Stomach (tissue), 9 donors: ENCODE data around the gene SLC2A8. TPM values are rescaled to one million over a fixed set of nuclear protein-coding genes. Genes with fewer than 3 reads are reported as not detected.

Experiments used
- DNase-seq, 2 donors: peaks; one replicate each; pipeline versions ENCODE4 v3.0.0 to v3.0.0-alpha.2; 2013 to 2019
- H3K27ac ChIP-seq, 5 donors: fragments of 200-600 bp in 4 of 5; sonication (generic) in 4 of 5; one replicate each; pipeline ENCODE4 v1.5.1; 2013 to 2019; ENCODE audit warnings: mild to moderate bottlenecking in 1 of 5, moderate library complexity in 1 of 5
- H3K27me3 ChIP-seq, 3 donors: fragments of 200-600 bp; sonication (generic); one replicate each; pipeline ENCODE4 v1.5.1; 2017 to 2019; ENCODE audit warnings: mixed run types in 1 of 3
- H3K36me3 ChIP-seq, 4 donors: fragments of 200-600 bp; sonication (generic); 1 replicate in 3 of 4; 2 replicates in 1 of 4; pipeline ENCODE4 v1.5.1; 2016 to 2019
- H3K4me1 ChIP-seq, 4 donors: fragments of 200-600 bp; sonication (generic); one replicate each; pipeline ENCODE4 v1.5.1; 2016 to 2019
- H3K4me3 ChIP-seq, 4 donors: fragments of 200-600 bp; sonication (generic) in 3 of 4; one replicate each; pipeline ENCODE4 v1.5.1; 2016 to 2019; ENCODE audit warnings: mild to moderate bottlenecking in 1 of 4
- H3K9me3 ChIP-seq, 4 donors: fragments of 200-600 bp; sonication (generic); one replicate each; pipeline ENCODE4 v1.5.1; 2016 to 2019
- EP300 ChIP-seq: sonication (generic); formaldehyde crosslinking; IDR thresholded peaks from one replicate; pipeline ENCODE4 v1.6.1; 2017; ENCODE audit warnings: antibody characterized with exemption
- POLR2A ChIP-seq, 4 donors: fragments of 450-650 bp; IDR thresholded peaks; one replicate each; pipeline ENCODE4 v1.6.1; 2016; ENCODE audit warnings: antibody characterized with exemption in 4 of 4, control low read depth in 2 of 4, mild to moderate bottlenecking in 1 of 4, moderate library complexity in 1 of 4
- POLR2AphosphoS5 ChIP-seq, 3 donors: sonication (generic); formaldehyde crosslinking; IDR thresholded peaks; one replicate each; pipeline ENCODE4 v1.6.1; 2016; ENCODE audit warnings: antibody characterized with exemption in 3 of 3
- whole genome bisulfite sequencing, 5 donors: extraction: QIAGEN DNeasy Blood & Tissue Kit in 3 of 5; methylation state at CpG; one replicate each; pipeline versions ENCODE4 v1.1.5 to v1.1.7; 2013 to 2018; 5-methylcytosine and 5-hydroxymethylcytosine counted together
- intact Hi-C: fragments of 100-400 bp; cut with DNase I; formaldehyde crosslinking; loops from one replicate; pipeline ENCODE4 v1.15.1; 2023; ENCODE audit warnings: low total_unique reads
- polyA plus RNA-seq, 3 donors: library from polyadenylated mRNA; stranded (reverse); fragments of 200-250 nt; gene quantifications; one replicate each; pipeline ENCODE4 v1.2.3, GENCODE V29; 2013
- total RNA-seq, 5 donors: library from RNA; depleted of rRNA; stranded (reverse); fragments of >200 nt; gene quantifications; one replicate each; pipeline versions ENCODE4 v1.1.0 to v1.2.3, GENCODE V29; 2014 to 2016
- TF ChIP-seq, protein P1 (sequence below), 7 experiments: fragments of 450-650 bp in 4 of 7; fragments of 200-600 bp in 3 of 7; sonication (generic) in 3 of 7; IDR thresholded peaks; one replicate each; pipeline ENCODE4 v1.5.1; 2016 to 2019; ENCODE audit warnings: antibody characterized with exemption in 7 of 7, control low read depth in 2 of 7, mild to moderate bottlenecking in 1 of 7
- donor health status: healthy with polysubstance abuse.
- donor health status: Bipolar disorder and iron deficiency.
- donor health status: healthy.

The SLC2A8 gene
- total and polyA plus RNA-seq, 8 donors: 4.7 to 36.2 (median 18.0) TPM

DNA sequence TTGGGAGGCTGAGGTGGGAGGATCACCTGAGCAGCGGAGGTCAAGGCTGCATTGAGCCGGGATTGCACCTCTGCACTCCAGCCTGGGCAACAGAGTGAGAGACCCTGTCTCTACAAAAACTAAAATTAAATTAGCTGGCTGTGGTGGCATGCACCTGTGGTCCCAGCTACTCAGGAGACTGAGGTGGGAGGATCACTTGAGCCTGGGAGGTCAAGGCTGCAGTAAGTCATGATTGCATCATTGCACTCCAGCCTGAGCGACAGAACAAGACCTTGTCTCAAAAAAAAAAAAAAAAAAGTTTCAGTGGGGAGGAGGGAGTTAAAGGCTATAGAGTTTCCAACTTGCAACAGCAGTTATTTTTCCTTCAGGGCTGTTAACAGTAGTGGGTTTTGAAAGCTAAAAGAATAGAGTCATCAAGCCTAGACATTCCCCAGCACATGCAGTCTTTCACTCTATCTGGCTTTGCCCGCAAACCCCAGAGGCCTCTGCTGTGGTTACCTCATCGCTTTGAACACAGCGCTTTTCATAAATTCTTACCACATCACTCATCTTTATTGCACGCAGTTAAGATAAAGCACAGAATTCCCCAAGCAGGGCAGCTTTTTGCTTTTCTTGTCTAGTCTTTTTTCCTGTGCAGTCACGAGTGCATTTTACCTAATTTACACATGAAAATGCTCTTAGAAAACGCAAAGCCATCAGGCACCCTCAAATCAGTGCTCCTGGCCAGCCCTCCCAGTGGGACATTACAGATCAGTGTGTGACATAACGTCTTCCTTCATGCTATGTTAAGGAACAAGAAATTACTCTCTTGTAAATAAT, 8.7 kb upstream of the SLC2A8 start:
- no peak overlapping the region for H3K4me3 ChIP-seq
- no peaks in the 10 kb centered on the region for H3K27me3 ChIP-seq
- TF ChIP-seq POLR2A (IDR thresholded peaks at IDR 0.05) (no peak), EP300 (no peak), POLR2AphosphoS5 (IDR thresholded peaks at IDR 0.05) (no peak)
- TF ChIP-seq, protein P1, sequence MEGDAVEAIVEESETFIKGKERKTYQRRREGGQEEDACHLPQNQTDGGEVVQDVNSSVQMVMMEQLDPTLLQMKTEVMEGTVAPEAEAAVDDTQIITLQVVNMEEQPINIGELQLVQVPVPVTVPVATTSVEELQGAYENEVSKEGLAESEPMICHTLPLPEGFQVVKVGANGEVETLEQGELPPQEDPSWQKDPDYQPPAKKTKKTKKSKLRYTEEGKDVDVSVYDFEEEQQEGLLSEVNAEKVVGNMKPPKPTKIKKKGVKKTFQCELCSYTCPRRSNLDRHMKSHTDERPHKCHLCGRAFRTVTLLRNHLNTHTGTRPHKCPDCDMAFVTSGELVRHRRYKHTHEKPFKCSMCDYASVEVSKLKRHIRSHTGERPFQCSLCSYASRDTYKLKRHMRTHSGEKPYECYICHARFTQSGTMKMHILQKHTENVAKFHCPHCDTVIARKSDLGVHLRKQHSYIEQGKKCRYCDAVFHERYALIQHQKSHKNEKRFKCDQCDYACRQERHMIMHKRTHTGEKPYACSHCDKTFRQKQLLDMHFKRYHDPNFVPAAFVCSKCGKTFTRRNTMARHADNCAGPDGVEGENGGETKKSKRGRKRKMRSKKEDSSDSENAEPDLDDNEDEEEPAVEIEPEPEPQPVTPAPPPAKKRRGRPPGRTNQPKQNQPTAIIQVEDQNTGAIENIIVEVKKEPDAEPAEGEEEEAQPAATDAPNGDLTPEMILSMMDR (IDR thresholded peaks at IDR 0.05): no peak
- peaks cover 0 to 18% (median 0%) of the 10 kb centered on the region in 4 donors for H3K4me1 ChIP-seq
- H3K9me3 ChIP-seq: no peaks in the 10 kb centered on the region
- intact Hi-C loops: no loop called here
- no peak overlapping the region for H3K27ac ChIP-seq
- WGBS, 5 donors: 42 to 71% (median 62%) methylated on average over 10 of the region's 10 CpGs
- peaks cover 0 to 11% (median 4%) of the 10 kb centered on the region in 4 donors for H3K36me3 ChIP-seq
- peak in 1 of 2 donors; percentile 90 for DNase-seq

DNA sequence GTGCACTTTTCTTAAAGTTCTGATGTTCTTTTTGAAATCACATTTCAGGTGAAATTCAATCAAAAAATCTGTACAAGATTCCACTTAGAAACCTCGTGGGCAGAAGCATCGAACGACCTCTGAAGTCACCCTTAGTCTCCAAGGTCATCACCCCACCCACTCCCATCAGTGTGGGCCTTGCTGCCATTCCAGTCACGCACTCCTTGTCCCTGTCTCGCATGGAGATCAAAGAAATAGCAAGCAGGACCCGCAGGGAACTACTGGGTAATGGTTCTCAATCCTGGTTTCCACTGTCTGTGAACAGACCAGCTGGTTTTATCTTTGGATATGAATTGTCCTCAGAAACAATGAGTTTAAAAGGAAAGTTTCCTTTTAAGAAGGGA, 8.1 kb upstream of the SLC2A8 start:
- Histone ChIP-seq H3K36me3 (peaks cover 0 to 11% (median 4%) of the 10 kb centered on the region in 4 donors), H3K4me1 (peaks cover 0 to 18% (median 0%) of the 10 kb centered on the region in 4 donors), H3K27ac (no peak overlapping the region), H3K9me3 (no peaks in the 10 kb centered on the region), H3K27me3 (no peaks in the 10 kb centered on the region), H3K4me3 (no peak overlapping the region)
- 60 to 75% (median 73%) methylated on average over 6 of the region's 6 CpGs for WGBS, 5 donors
- no peak for DNase-seq
- intact Hi-C loops: no loop called here
- TF ChIP-seq POLR2A (IDR thresholded peaks at IDR 0.05): no peak
- no peak for TF ChIP-seq EP300
- TF ChIP-seq, protein P1 (IDR thresholded peaks at IDR 0.05): no peak
- no peak for TF ChIP-seq POLR2AphosphoS5 (IDR thresholded peaks at IDR 0.05)

DNA sequence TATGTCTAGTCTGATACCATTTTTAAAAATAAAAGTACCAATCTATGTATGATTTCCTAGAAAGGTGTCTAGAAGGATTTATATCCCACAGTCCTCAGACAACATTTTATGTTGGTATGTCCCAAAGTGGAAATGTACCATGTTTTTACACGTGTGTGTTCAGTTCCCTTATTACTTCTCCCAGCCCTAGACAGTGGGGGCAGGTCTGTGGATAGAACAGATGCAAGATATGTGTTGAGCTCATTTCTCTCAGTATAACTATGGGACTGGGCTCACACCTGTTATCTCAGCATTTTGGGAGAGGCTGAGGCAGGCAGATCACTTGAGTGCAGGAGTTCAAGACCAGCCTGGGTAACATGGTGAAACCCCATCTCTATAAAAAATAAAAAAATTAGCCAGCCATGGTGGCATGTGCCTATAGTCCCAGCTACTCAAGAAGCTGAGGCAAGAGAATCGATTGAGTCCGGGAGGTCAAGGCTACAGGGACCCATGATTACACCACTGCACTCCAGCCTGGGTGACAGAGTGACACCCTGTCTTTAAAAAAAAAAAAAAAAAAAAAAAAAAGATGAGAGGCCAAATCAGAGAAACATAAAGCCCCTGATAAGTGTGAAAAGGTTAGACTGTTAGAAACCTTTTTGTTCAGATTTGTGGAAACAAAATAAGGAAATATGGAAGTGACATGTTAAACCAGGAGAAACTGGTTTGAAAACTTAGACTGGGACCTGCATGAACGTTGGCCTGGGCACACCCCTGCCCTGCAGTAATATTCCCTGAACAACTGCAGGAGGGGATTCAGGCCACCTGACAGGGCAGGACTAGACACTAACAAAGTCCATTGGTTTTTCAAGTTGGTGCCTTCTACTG, 7.4 kb upstream of the SLC2A8 start:
- H3K27ac ChIP-seq: no peak overlapping the region
- DNase-seq: no peak

DNA sequence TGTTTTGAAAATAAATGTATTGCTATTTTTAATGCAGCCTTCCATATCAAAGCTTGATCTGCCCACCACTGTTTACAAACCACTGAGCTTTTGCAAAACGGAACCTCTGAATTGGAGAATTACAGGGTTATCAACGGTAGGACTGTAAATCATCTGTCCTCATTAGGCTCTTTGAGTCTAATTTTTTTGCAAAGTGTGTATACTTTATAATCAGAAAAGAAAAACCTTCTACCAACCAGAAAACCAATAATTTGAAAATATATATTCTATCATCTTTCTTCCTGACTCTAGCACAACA, 6.8 kb upstream of the SLC2A8 start:
- WGBS, 5 donors: 45 to 72% (median 66%) methylated on average over 2 of the region's 2 CpGs
- H3K27me3 ChIP-seq: no peaks in the 10 kb centered on the region
- TF ChIP-seq, protein P1 (IDR thresholded peaks at IDR 0.05): no peak
- TF ChIP-seq EP300: no peak
- no peaks in the 10 kb centered on the region for H3K9me3 ChIP-seq
- peaks cover 0 to 11% (median 4%) of the 10 kb centered on the region in 4 donors for H3K36me3 ChIP-seq
- no peak overlapping the region for H3K27ac ChIP-seq
- no peak overlapping the region for H3K4me3 ChIP-seq
- no peak for DNase-seq
- peaks cover 0 to 18% (median 0%) of the 10 kb centered on the region in 4 donors for H3K4me1 ChIP-seq
- intact Hi-C loops: no loop called here

More for the DNA sequence above, 7.4 kb upstream of the SLC2A8 start:
- H3K4me1 ChIP-seq: peaks cover 0 to 18% (median 0%) of the 10 kb centered on the region in 4 donors
- H3K9me3 ChIP-seq: no peaks in the 10 kb centered on the region
- H3K4me3 ChIP-seq: no peak overlapping the region
- TF ChIP-seq, protein P1 (IDR thresholded peaks at IDR 0.05): no peak
- TF ChIP-seq POLR2AphosphoS5 (IDR thresholded peaks at IDR 0.05): no peak
- TF ChIP-seq POLR2A (IDR thresholded peaks at IDR 0.05): no peak
- TF ChIP-seq EP300: no peak
- 69 to 84% (median 79%) methylated on average over 4 of the region's 4 CpGs for whole genome bisulfite sequencing, 5 donors
- H3K27me3 ChIP-seq: no peaks in the 10 kb centered on the region
- intact Hi-C loops: no loop called here
- H3K36me3 ChIP-seq: peaks cover 0 to 11% (median 4%) of the 10 kb centered on the region in 4 donors
